DMS114 treated with DMSO at 0.1 percent for 48 hours (cell line): ENCODE measurements around the gene FBXO30.
A peak's percentile ranks its signal among the peaks of the same experiment; 100 is the strongest.

Source experiments
- DNase-seq: peaks from one replicate; lab custom pipeline; 2025; ENCODE audit not compliant: unreplicated experiment; lab: John Stamatoyannopoulos, UW

The FBXO30 gene

DNA sequence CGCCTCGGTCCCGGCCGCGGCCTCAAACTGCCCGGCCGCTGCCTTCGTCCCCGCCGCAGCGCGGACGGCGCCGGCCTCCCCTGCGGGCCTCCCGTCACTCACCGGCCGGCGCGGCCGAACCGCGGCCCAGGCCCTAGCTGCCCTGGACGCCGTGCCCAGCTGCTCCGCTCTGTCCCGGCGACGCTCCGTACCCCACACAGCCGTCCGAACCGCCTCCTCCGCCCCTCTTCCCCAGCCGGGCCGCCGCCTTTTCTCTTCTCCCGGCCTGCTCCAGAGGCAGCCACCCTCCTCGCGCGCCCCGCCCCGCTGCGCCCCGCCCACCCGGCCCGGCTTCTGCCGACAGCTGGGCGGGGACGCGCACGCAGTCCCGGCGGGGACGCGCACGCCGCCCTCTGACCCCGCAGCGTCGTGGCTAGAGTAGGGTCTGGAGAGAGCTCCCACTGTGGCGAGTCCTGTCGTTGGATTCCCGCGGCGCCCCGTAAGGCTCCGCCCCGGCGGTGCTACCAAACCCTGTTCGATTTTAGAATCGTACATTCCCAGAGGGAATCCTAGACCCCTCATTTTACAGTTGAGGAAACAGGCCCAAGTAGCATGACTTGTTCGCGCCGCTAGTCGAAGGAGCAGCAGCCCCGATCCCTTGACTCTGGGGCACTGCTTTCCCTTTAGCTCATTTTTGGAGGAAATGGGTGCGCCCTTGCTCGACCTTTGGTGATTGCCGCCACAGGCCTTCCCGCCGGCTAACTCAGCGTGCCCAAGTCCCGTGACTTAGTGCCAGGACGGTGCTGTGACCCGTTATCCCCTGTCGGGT lies at the start of gene FBXO30:
TSS of gene FBXO30 (minus strand) at position 295 of the 808 bp plus-strand sequence. CDS start 8,390 bp downstream, outside the sequence.
- DNase-seq: peak; percentile 53

- no peak for DNase-seq
Measured at GRCh38 chr6:145863988-145864616, 49.5 kb upstream of the FBXO30 start.

DNA sequence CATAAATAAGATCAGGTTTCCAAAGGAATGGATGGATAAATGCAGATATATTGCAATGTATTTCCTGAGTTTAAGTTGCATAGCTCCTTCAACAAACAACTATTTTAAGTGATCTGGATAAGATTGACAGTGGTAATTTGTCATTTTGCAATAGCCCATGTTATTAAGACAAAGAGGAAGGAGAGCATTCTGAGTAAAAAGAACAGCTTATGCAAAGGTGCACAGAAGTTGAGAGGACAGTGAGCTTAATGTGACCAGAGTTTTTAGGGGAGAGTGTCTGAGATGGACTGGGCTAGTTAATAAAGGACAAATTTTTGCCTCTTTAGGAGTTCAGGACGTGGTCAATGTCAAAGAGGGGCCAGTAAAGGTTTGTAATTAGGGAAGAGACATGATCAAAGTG lies 48.8 kb upstream of the FBXO30 start:
- DNase-seq: no peak

- no peak for DNase-seq
Measured at GRCh38 chr6:145860562-145860961, 46.0 kb upstream of the FBXO30 start.

DNA sequence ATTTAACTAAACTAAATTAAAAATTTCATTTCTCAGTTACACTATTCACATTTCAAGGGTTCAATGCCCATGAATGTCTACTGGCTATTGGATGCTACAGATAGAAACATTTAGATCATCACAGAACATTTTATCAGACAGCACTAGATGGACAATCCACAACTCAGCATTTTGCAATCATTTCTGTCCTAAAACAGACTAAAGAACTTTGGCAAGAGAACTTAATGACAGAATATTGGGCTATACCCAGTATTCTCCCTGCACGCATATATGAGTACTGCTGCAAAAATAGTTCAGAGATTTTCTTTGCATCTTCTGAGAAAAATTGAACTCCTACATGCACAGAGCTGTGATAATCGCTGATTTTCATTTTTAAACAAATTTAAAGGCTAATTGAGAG lies 36.1 kb upstream of the FBXO30 start:
- DNase-seq: no peak

DNA sequence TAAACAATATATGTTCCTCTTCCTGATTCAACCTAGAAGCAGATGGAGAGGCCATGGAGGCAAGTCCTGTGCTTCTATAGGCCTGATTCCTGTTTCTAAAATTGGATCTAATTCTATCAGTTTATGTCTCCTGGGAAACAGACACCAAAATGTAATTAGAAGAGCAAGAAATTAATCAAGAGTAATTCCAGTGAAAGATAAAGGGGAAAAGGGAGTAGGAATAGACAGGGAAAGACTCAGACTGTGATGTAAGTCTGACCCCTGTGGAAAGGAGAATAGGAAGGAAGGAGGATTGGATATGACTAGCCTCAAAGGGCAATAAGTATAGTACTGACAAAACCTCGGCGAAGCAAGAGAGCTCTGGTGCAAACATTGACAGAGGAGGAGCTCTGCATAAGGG lies 33.9 kb upstream of the FBXO30 start:
- no peak for DNase-seq

DNA sequence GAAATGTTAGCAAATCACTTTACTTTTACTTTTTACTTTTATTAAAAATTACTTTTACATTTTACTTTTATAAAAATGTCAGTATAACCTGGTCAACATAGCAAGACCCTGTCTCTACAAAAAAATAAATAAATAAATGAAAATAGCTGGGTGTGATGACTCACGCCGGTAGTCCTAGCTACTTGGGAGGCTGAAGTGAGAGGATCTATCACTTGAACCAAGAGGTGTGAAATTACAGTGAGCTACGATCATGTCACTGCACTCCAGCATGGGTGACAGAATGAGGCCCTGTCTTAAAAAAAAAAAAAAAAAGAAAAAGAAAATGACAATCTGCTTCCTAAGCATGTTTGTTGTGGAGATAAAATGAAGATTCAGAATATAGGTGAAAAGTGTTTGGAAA lies 31.0 kb upstream of the FBXO30 start:
- no peak for DNase-seq

DNA sequence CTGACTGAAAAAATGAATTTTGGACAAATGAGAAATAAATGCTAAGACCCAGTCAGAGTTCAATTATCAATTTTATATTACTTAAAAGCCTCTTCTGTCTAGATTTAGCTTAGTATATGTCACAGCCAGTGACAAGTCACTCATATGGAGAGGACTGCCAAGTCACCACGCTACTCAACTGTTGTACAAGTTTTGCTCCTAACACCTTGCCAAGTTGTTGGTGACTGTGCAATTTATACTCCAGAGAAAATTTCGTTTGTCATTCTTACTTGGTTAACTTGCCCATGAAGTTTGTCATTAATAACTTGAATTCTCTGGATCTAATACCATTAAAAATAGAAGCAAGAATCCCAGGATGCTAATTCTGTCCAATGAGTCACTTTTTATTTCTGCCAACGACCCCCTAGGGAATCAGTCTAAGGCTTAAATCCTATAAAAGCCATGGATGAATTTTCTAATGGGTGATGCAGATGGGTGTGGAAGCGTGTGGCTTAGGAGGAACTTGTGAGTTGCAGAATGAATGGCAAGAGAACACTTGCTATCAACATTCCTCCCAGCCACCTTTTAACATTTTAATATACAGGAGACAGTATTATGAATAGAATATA lies 30.4 kb upstream of the FBXO30 start:
- DNase-seq: no peak

DNA sequence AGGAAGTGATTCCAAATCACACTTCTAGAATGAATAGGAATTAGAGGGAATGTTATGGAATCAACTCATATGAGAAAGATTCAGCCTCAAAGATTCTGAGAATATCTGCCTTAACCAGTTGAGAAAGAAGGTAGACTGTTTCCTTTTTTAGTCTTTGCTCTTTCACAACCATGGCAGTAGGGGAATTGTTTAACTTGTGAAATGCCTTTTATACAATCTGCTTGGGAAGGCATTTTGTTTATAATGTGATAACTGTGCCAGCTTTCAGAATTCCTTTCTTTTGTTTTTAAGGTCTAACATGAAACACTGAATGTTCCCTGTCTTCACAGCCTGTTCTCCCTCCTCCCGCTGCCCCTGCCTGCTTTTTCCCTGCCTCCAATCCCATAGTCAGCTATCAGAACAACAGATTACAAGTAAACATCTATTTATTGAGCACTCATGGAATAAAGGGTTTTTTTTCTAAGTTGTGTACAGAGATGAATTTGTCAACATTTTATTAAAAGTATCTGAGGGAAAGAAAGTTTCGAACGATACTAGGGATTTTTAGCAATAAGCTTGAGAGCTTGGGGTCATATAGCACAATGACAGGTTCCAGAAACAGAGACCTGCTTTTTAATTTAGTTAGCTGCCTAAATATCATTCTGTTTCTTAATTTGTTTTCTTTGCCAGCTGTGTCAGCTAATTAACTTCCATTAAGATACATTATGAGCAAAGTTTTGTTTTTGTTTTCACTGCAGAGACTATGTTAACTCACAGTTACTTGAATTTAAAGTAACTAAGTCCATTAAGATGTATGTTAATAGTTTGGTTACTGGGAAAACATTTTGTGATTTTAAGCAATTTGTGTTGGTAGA lies 28.3 kb upstream of the FBXO30 start:
- no peak for DNase-seq

- DNase-seq: no peak
Measured at GRCh38 chr6:145841668-145842067, 27.1 kb upstream of the FBXO30 start.

GRCh38 chr6:145839653-145840052 lies 25.1 kb upstream of the FBXO30 start:
- no peak for DNase-seq

GRCh38 chr6:145838305-145838704 lies 23.7 kb upstream of the FBXO30 start:
- DNase-seq: no peak

DNA sequence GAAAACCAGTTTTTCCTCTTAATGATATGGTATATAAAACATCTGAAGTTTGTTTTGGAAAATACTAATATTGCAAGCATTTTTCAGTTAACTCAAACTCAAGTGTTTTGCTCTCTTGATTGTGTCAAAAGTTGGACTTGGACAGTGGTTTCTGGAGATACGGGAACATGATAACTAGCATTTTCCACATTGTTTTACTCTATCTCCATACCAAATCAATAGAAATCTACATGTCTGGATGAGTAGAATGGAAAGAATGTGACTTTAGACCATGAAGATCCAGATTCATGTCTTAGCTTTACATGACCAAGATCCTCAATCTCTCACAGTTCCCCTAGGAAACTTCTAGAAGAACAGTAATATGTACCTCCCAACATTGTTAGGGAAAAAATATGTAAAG lies 22.2 kb upstream of the FBXO30 start:
- DNase-seq: no peak

DNA sequence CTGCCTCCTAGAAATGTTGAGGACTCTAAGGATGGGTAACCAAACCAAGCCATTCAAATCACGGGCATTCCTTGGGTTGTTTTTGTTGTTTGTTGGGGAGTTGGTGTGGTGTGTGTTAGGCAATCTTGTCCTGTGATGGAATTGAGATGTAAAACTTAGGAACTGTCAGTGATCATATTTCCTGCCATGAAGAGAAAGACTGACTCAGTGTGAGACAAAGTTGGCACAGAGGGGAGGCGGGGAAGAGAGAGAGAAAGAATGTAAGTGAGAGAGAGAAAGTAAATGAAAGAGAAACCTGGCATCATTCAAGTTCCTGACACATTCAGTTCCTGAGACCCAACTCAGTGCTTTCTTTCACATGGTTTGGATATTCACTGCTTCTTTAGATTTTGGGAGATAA lies 21.6 kb upstream of the FBXO30 start:
- DNase-seq: no peak

DNA sequence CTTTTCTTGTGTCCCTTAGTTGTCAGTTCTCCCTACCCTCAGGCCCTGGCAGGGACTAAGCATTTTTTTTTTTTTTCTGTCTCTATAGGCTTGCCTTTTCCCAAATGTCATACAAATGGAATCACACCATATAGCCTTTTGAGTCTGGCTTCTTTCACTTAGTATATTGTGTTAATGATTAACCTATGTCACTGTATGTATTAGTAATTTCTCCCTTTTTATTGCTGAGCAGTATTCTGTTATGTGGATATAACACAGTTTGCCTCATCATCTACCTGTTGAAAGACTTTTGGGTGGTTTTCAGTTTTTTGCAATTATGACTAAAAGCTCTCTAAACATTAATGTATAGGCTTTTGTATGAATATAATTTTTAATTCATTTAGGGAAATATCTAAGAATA lies 16.0 kb upstream of the FBXO30 start:
- no peak for DNase-seq

DNA sequence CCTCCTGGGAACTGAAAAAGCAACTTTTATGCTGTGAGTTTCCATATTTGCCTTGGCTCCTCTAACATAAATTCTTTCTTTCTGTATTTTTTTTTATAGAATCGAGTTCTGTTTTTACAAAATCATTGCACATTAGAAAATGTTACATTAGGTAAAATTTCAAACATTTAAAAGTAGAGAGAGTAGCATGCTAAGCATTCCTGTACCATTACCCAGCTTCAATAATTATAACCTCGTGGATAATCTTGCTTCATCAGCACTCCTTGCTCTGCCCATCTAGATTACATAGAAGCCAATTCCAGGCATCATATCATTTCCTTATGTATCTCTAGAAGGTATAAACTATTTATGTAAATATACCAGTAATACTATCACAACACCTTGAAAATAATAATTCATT lies 15.4 kb upstream of the FBXO30 start:
- DNase-seq: no peak

DNA sequence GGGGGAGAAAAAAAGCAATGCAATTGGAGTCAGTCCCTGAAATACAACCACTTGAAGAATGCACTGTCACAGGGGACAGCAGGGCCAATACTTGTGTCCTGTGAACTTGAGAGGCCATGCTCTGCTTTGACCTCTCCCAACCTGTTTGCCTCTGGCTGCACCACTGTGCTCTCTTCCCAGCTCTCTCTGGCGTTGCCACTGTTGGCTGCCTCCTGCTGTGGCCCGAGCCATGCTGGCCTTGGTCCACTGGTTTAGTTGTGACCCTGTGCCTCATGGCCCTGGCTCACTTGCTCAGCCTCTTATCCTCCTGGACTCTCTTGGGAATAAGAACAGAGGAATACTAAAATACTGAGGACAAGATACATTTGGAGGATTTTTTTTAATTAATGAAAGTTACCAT lies 14.5 kb upstream of the FBXO30 start:
- DNase-seq: no peak

- DNase-seq: no peak
Measured at GRCh38 chr6:145824344-145824743, 9.7 kb upstream of the FBXO30 start.

- DNase-seq: no peak
Measured at GRCh38 chr6:145823328-145823944, 8.8 kb upstream of the FBXO30 start.

DNA sequence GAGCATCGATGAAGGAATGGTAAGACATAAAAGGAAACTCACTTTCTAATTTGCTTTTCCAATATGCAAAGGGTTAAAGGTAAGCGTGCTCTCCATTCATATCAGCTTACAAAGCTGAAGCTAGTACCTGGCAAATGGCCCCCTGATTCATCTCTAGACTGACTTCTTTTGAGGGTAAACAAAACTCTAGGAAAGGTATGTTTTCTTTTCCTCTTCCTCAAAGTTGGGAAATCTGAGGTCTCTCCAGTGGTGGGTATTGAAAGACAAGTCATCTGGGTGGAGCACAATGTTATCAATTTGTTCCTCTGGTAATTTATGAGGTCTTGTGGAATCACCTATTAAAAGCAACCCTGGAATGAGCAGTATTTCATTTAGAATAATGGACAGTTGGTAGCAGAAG lies 7.9 kb upstream of the FBXO30 start:
- DNase-seq: no peak

GRCh38 chr6:145819994-145820393 lies 5.4 kb upstream of the FBXO30 start:
- no peak for DNase-seq
